ENCODE data around the gene DNAJC13. TPM values are rescaled to one million over a fixed set of nuclear protein-coding genes. Genes with fewer than 3 reads are reported as not detected.
"Not testable (repeated sequence)": the region's sequence is repeated elsewhere in the genome, so short reads cannot be mapped to it uniquely, and the experiment has no call there.

The DNAJC13 gene, protein sequence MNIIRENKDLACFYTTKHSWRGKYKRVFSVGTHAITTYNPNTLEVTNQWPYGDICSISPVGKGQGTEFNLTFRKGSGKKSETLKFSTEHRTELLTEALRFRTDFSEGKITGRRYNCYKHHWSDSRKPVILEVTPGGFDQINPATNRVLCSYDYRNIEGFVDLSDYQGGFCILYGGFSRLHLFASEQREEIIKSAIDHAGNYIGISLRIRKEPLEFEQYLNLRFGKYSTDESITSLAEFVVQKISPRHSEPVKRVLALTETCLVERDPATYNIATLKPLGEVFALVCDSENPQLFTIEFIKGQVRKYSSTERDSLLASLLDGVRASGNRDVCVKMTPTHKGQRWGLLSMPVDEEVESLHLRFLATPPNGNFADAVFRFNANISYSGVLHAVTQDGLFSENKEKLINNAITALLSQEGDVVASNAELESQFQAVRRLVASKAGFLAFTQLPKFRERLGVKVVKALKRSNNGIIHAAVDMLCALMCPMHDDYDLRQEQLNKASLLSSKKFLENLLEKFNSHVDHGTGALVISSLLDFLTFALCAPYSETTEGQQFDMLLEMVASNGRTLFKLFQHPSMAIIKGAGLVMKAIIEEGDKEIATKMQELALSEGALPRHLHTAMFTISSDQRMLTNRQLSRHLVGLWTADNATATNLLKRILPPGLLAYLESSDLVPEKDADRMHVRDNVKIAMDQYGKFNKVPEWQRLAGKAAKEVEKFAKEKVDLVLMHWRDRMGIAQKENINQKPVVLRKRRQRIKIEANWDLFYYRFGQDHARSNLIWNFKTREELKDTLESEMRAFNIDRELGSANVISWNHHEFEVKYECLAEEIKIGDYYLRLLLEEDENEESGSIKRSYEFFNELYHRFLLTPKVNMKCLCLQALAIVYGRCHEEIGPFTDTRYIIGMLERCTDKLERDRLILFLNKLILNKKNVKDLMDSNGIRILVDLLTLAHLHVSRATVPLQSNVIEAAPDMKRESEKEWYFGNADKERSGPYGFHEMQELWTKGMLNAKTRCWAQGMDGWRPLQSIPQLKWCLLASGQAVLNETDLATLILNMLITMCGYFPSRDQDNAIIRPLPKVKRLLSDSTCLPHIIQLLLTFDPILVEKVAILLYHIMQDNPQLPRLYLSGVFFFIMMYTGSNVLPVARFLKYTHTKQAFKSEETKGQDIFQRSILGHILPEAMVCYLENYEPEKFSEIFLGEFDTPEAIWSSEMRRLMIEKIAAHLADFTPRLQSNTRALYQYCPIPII (N-terminal part only)
- total RNA-seq, result 63.0 and 75.6 TPM in 2 replicates

DNA sequence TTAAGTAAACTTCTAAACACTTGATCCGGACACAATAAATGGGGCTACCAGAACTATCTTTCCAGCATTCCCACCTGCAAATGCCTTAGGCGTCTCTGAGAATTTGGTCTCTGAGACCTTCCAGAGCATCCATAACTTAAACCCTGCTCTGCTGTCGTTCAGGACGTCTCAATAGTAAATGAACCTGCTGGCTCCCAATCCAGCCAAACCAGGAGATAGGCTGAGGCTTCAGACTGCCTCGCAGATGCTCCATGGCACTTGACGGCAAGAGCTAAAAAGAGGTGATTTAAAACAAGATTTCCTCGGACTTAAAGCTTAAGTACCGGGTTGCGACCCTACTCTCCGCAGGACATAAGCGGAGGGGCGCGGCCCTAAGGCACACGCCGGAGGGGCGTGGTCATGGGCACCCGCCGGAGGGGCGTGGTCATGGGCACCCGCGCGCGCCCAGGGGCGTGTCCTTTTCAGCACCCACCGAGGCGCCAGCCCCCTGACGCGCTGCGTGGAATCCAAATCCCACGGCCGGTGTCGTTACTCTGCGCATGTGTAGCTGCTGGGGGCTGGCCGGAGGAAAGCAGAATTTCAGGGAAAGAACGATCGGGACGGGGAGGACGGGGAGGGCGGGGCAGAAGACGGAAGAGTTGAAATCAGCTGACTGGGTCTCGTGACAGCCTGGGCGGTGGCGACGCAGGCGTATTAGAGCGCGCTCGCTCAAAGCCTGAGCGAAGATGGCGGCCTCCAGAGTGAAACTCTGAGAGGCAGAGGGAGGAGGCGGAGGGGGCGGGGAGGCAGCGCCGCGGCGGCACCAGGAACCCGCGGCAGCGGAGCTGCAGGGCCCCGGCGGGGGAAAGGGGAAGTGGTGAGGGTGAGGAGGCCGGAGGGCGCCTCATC lies at the start of gene DNAJC13:
Gene DNAJC13, plus strand, starts transcription at position 696 of the 888 bp plus-strand sequence. CDS start 17,049 bp downstream, outside the sequence.
- peak; percentile 86 for DNase-seq (ENCODE audit: low read depth, low spot score)

DNA sequence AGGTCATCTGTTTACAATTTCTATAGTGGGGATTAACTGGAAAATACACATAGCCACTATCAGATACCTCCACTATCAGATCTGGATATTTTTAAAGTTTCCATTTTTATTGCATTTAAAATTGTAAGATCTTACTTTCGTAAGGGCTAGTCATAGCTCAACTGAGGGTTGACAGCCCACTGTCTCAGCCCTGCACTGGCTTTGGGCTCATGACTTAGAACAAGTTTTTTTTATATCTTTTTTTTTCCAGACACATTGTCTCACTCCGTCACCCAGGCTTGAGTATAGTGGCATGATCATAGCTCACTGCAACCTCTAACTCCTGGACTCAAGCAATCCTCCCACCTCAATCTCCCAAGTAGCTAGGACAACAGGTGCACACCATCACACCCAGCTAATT lies 48.8 kb upstream of the DNAJC13 start:
- no peak for DNase-seq (ENCODE audit: low read depth, low spot score)

DNA sequence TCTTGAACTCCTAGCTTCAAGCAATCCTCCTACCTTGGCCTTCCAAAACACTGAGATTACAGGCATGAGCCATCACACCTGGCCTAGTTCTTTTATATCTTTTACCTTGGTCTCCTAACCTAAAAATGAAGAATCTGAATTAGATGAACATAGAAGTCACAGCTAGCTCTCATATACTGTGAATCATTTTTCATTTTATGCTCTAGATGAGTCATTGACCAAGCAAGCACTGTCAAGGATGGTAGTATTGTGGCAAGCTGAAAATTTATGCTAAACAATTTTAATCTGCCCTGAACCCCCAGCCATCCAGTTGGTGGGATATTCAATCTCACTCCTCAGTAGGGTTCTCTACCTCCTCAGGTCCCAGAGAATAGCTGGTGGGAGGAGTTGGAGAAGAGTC lies 48.3 kb upstream of the DNAJC13 start:
- no peak for DNase-seq (ENCODE audit: low read depth, low spot score)

DNA sequence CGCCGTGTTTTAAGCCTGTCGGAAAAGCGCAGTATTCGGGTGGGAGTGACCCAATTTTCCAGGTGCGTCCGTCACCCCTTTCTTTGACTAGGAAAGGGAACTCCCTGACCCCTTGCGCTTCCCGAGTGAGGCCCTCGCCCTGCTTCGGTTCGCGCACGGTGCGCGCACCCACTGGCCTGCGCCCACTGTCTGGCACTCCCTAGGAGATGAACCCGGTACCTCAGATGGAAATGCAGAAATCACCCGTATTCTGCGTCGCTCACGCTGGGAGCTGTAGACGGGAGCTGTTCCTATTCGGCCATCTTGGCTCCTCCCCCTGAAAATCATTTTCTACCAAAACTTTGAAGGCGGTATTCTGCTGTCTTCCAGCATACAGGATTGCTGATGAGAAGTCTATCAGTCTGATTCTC lies 40.4 kb upstream of the DNAJC13 start:
- DNase-seq (ENCODE audit: low read depth, low spot score), result not testable (repeated sequence)

- DNase-seq (ENCODE audit: low read depth, low spot score), result no peak
Measured at GRCh38 chr3:132378048-132378762, 39.1 kb upstream of the DNAJC13 start.

DNA sequence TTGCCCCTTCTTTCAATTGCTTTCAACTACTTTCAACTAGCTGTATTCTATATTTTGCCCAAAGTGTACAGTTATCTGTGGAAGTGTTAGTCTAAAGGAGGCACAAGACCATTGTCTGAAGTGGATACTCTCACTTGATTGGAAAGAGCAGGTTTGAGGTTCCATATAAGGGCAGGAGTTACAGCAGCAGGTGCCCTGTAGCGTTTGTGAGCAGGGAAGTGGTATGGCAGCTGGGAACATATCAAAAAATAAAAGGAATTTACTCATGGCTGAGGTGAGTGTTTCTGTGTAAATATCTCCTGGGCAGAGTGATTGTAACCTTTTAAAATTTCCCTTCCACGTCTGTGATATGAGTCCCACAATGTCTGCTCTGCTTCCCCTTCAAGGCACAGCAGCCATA lies 38.5 kb upstream of the DNAJC13 start:
- no peak for DNase-seq (ENCODE audit: low read depth, low spot score)

GRCh38 chr3:132380920-132381319 lies 36.4 kb upstream of the DNAJC13 start:
- no peak for DNase-seq (ENCODE audit: low read depth, low spot score)

DNA sequence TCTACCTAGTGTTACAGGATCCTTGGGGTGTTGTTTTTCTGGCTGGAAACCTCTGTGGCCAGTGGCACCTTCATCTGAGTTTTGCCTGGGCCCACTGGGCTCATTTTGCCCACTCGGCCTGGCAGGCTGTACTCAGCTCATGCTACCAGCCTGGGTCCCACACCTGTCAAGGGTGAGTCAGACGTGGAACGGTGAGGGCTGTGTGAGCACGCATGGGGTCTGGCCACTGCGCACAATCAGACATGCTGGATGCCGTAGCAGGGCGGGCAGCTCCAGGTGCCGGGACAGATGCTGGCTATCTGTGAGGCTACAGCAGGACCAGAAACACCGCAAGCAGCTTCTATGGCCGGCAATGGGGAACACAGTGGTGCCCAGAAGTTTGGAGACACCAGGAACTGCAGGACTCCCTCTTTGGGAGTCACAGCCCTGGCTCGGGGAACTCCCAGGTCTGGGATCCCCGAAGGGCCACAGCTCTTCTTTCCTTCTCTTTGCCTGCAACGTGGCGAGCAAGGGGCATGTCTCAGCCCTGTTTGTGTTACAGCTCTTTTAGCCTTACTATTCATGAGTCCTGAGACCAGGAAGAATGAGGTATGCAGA lies 35.9 kb upstream of the DNAJC13 start:
- DNase-seq (ENCODE audit: low read depth, low spot score), result no peak

GRCh38 chr3:132382267-132382666 lies 35.0 kb upstream of the DNAJC13 start:
- no peak for DNase-seq (ENCODE audit: low read depth, low spot score)

GRCh38 chr3:132382688-132383194 lies 34.6 kb upstream of the DNAJC13 start:
- DNase-seq (ENCODE audit: low read depth, low spot score), result no peak

- DNase-seq (ENCODE audit: low read depth, low spot score), result no peak
Measured at GRCh38 chr3:132386259-132386658, 31.0 kb upstream of the DNAJC13 start.

DNA sequence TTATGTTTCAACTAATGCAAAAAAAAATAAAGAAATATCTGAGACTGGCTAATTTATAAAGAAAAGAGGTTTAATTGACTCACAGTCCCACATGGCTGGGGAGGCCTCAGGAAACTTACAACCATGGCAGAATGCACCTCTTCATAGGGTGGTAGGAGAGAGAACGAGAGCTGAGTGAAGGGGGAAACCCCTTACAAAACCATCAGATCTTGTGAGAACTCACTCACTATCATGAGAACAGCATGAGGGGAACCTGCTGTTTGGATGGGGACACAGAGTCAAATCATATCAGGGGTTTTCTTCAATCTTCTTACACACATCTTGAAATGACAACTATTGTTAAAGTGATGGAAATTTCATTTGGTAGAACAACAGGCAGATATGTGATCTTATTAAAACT lies 24.6 kb upstream of the DNAJC13 start:
- not testable (repeated sequence) for DNase-seq (ENCODE audit: low read depth, low spot score)

DNA sequence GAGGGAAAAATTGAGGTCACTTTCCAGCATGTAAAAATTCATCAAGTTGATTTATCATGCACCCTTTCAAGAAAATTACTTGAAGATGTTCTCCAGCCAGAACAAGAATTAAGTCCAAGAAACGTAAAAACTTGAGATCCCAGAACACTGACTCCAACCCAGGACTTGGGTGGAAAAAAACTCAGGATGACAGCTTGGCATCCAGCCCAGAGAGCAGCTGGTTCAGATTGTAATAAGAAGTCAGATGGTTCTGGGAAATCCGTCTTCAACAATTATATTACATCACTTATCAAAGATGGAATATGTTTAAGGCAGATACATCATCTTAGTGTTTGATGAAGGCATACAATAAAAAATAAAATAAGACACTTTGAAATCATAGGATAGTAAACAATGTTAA lies 23.0 kb upstream of the DNAJC13 start:
- peak; percentile 39 for DNase-seq (ENCODE audit: low read depth, low spot score)

GRCh38 chr3:132395126-132395525 lies 22.2 kb upstream of the DNAJC13 start:
- no peak for DNase-seq (ENCODE audit: low read depth, low spot score)

GRCh38 chr3:132396255-132396654 lies 21.0 kb upstream of the DNAJC13 start:
- no peak for DNase-seq (ENCODE audit: low read depth, low spot score)

DNA sequence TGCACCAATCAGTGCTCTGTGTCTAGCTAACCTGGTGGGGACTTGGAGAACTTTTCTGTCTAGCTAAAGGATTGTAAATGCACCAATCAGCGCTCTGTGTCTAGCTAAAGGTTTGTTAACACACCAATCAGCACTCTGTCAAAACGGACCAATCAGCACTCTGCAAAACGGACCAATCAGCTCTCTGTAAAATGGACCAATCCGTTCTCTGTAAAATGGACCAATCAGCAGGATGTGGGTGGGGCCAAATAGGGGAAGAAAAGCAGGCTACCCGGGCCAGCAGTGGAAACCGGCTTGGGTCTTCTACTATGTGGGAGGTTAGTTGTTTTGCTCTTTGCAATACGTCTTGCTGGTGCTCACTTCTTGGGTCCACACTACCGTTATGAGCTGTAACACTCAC lies 20.5 kb upstream of the DNAJC13 start:
- not testable (repeated sequence) for DNase-seq (ENCODE audit: low read depth, low spot score)

DNA sequence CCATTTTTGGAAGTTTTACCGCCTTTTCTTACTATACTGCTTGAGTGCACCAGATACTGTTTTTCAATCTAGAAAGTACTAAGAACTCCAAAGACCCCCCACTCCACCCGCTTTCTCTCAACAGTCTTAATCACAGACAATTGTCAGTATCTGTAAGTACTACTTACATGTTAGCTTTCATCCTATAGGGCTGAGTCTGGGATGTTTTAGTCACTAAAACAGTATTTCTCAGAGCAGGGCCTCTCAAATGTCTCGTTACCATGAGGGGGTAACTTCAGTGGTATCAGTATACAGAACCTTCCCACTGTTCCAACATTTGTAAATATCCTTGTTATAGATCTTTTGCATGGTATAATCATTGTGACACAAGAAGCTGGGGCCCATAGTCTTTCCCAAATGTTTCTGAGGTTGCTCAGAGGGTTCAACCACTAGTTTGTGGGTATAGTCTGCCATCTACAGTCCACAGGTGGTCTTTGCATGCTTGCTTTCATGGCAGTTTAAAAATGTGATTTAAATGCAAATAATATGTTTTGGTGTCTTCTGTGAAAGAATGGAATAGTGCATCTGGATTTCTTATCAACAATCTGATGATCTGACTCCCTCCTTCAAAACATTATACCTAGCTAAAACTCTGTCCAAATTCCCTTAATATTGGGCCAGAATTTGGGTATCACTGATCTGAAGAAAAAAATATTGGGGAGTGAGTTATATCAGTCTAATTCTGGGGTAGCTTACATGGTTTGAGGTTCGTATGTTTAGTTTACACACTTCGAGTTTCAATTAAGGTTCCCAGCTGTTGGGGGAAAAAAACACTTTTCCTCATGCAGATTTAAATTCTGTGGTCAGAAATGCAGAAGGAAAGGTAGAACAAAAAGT lies 18.0 kb upstream of the DNAJC13 start:
- DNase-seq (ENCODE audit: low read depth, low spot score), result no peak

- no peak for DNase-seq (ENCODE audit: low read depth, low spot score)
Measured at GRCh38 chr3:132401255-132401654, 16.0 kb upstream of the DNAJC13 start.

Measured in pulmonary artery endothelial cell (primary cell).